Suppressor macrophage treated with lipopolysaccharide for 1 hour (primary cell): ENCODE results near the gene LTA4H.

Source experiments
- DNase-seq, 3 donors: peaks; one replicate each; pipeline ENCODE4 v3.0.0-alpha.2; 2020 to 2022

LTA4H gene

GRCh38 chr12:96056646-96057455 is 21.5 kb upstream of the LTA4H start:
- DNase-seq: no peak

GRCh38 chr12:96054244-96054610 is 18.8 kb upstream of the LTA4H start:
- DNase-seq: peak; percentile 66 to 89 (median 77)

- DNase-seq: peak in 1 of 3 donors; percentile 22
These were observed 18.3 kb upstream of the LTA4H start for GRCh38 chr12:96053476-96054243.

GRCh38 chr12:96051756-96052485 is 16.5 kb upstream of the LTA4H start:
- DNase-seq: no peak

- DNase-seq: no peak
These were observed 14.8 kb upstream of the LTA4H start for GRCh38 chr12:96050139-96050538.

- peak; percentile 40 to 48 (median 46) for DNase-seq
These were observed 13.7 kb upstream of the LTA4H start for GRCh38 chr12:96049101-96049500.

- no peak for DNase-seq
These were observed 13.1 kb upstream of the LTA4H start for GRCh38 chr12:96048393-96048969.

- peak; percentile 88 to 93 (median 92) for DNase-seq
These were observed 12.1 kb upstream of the LTA4H start for GRCh38 chr12:96047229-96048211.

- DNase-seq: no peak
These were observed 11.3 kb upstream of the LTA4H start for GRCh38 chr12:96046543-96047228.

GRCh38 chr12:96045566-96045965 is 10.2 kb upstream of the LTA4H start:
- DNase-seq: peak; percentile 59 to 78 (median 74)

- peak in 1 of 3 donors; percentile 22 for DNase-seq
These were observed 9.5 kb upstream of the LTA4H start for GRCh38 chr12:96044943-96045290.

- DNase-seq: peak; percentile 56 to 76 (median 71)
These were observed 8.9 kb upstream of the LTA4H start for GRCh38 chr12:96044017-96044942.

- no peak for DNase-seq
These were observed 5.8 kb upstream of the LTA4H start for GRCh38 chr12:96041181-96041580.

GRCh38 chr12:96040305-96041133 is 5.1 kb upstream of the LTA4H start:
- no peak for DNase-seq

GRCh38 chr12:96039516-96039915 is 4.1 kb upstream of the LTA4H start:
- DNase-seq: peak in 1 of 3 donors; percentile 43

- peak in 1 of 3 donors; percentile 24 for DNase-seq
These were observed 1.5 kb upstream of the LTA4H start for GRCh38 chr12:96036765-96037455.

- peak in 2 of 3 donors; percentile 29 to 54 for DNase-seq
These were observed 635 bp downstream of the LTA4H start for GRCh38 chr12:96034621-96035282.
